ENCODE measurements around the gene KIF25.
A peak's percentile ranks its signal among the peaks of the same experiment; 100 is the strongest.

KIF25 gene

DNA sequence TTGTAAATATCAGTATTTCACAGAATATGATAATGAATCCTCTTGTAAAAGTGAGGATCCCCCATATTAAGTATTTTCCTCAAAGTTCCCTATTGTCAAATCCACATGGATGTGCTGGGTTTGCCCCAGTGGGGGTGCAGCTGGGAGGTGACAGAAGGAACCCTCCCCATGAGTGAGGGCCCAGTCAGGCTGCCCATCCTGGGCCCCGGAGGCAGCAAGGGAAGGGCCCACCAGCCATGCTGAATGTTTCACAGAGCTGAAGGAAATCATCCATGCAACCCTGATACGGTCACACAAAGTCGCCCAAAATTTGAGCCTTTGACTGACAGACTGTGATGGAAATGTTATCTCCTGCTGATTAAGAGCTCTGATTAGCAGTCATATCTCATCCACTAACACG lies 41.8 kb downstream of the KIF25 start:
- no peak for DNase-seq

DNA sequence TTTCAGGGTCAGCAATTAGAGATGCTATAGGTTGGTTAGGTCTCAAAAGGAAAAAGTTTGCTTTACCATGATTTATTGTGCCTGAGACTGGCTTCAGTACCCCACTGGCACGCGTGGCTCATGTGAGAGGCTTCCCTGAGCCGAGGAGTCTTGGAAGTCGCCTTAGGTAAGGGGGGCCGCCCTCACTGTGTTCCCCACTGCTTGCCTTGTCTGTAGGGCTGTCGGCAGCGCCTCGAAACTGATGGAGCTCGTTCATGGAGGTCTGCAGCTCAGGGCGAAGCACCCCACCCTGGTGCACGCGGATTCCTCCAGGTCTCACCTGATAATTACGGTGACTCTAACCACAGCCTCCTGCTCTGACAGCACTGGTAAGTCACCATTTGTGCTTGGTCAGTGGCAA lies 42.4 kb downstream of the KIF25 start:
- no peak for DNase-seq

DNA sequence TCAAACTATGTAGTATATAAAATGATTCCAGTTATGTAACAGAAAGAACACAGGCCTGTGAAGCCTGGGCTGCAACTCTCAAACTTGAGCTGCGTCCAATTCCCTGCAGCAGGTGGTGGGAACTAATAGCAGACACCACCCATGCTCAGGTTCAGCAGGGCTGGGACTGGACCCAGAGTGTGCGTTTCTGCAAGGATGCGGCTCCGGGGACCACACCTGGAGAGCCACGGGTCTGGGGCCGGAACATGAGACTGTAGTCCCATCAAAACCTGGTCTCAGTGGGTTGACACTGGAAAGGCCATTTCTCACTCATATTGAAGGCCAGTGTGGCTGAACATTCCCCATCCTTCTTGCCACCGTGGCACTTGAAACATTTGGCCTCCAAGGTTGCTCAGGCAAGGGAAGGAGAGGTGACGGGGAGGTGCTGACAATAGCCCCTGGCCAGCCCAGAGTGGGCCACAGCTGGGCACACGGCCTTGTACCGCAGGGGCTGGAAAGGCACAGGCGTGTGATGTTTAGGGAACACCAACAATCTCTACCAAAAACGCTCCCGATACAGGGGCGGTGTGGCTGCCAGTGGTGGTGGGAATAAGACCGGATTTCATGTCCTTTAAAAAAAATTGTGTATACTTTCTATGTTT lies 43.5 kb downstream of the KIF25 start:
- DNase-seq = no peak

DNA sequence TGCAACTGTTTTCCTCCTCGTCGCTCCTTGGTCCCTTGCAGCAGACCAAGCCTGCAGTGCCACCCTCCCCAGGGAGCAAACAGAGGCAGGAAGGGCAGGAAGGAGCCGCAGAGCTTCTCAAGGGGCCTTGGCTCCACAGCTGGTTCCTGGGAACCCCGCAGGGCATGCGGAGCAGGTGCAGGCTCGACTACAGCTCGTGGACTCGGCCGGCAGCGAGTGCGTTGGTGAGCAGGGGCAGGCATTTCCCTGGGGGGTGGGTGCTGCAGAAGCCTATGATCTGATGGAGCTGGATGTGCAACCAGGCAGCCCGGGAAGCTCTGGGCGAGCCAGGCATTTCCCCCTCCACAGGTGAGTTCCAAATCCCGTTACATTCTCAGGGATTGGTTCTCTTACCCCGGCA lies 44.5 kb downstream of the KIF25 start:
- no peak for DNase-seq

DNA sequence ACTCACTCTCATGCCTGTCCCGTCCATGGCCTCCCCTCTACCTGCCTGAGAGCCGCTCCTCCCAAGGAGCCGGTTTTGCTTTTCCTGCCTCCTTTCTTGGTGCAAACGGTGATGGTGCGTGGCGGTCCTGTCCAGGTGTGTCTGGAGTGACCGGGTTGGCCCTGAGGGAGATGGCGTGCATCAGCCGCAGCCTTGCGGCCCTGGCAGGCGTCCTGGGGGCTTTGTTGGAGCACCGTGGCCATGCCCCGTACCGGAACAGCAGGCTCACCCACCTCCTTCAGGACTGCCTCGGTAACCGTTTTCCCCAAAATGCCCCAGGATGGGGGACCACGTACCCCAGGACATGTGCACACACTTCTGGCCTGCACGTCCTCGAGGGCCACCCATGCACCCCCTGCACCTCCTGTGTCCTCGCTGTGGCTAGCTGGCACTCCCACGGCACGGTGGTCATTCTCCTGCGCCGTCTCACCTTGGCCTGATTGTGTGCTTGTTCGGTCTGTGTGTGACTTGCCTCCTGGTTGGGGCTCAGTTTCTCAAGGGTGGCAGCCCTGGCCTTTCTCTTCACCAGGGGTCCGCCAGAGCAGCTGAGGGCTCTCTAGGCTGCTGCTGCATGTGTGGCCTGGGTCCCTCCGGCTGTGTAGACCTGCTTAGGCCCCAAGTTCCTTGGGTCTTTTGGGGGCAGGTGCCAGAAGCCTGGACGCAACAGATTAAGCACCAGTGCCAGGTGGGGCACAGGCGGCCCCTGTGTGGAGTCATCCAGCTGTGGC lies 45.1 kb downstream of the KIF25 start:
- no peak for DNase-seq

DNA sequence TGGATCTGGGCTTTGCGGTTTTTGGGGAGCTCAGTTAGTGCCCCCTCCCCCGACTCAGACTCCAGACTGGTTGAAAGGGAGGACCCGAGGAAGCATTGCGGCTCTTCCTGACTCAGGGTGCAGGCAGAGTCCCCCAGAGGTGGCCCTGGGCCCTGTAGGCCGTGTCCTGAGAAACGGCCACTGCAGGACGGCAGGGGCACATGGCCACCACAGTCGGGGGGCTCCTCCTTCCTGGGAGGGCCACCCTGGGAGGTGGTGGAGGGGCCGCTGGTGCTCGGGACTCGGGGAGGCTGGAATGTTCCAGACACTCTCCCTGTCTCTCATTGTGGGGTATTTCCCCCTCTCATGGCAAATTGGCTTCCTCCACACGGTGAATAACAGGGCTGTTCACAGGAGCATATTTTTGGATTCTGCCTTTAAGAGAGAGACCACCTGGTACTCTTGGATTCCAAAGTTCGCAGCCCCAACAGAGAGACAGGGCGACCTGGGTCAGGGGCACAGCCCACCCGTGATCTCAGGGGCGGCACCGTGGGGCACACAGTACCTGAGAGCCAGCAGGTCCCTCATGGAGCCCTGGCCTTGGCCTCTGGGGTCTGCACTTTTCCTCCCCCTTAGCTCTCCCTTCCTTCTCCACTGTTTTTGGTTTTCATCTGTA lies 45.8 kb downstream of the KIF25 start:
- DNase-seq = no peak

DNA sequence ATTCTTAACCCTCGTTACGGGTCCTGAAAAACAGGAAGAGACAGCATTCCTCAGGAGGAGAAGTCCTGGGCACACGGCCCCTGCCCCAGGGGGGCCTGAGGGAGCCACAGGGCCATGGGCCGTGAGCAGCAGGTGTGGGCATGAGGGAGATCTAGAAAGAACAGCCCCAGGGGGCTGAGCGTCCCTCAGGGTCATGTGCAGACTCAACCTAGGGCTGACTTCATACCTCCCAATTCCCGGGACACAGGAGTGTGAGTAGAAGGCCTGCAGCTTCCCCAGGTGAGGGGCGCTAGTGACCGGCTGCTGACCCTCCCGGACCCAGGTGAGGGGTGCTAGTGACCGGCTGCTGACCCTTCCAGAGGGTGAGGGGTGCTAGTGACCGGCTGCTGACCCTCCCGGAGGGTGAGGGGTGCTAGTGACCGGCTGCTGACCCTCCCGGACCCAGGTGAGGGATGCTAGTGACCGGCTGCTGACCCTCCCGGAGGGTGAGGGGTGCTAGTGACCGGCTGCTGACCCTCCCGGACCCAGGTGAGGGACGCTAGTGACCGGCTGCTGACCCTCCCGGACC lies 46.5 kb downstream of the KIF25 start:
- no peak for DNase-seq

DNA sequence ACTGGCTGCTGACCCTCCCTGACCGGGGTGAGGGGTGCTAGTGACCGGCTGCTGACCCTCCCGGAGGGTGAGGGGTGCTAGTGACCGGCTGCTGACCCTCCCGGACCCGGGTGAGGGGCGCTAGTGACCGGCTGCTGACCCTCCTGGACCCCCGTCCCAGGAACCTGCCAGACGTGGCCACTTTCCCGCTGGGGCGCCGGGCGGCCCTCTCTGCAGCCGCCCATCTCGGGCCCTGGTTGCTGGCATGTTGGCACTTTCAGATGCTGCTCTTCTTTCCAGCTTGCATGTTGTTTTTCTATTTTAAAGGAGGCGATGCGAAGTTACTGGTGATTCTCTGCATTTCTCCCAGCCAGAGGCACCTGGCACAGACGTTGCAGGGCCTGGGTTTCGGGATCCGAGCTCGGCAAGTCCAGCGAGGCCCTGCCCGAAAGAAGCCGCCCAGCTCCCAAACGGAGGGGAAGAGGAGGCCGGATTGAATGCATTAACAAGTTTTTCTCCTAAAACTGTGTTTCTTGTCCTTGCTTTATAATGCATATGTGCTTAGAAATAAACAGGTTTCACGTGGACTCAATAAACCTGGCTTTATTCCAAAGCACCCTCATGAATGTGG lies 47.2 kb downstream of the KIF25 start:
- no peak for DNase-seq

DNA sequence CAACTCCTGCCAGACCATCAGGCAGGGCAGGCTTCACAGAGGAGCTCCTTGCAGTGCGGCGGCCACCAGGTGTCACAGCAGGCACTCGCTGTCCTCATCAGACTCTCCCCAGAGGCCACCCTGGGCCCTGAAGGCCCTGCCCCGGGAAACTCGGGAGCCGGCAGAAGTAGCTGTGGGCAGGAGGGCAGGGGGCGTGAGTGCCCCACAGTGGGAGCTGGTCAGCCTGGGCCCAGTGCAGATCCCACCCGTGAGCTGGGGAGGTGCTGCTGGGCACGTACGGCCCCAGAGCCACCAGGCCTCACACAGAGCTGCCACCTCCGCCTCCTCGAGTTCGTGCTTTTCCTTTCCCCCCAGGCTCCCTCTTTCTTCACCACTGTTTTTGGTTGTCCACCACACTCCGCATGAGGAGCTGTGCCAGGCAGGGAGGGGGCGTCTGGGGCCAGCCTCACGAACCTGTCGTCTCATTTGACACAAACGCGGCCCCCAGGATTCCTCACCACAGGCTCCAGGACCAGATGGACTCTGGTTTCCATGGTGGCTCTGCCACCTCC lies 47.7 kb downstream of the KIF25 start:
- no peak for DNase-seq

DNA sequence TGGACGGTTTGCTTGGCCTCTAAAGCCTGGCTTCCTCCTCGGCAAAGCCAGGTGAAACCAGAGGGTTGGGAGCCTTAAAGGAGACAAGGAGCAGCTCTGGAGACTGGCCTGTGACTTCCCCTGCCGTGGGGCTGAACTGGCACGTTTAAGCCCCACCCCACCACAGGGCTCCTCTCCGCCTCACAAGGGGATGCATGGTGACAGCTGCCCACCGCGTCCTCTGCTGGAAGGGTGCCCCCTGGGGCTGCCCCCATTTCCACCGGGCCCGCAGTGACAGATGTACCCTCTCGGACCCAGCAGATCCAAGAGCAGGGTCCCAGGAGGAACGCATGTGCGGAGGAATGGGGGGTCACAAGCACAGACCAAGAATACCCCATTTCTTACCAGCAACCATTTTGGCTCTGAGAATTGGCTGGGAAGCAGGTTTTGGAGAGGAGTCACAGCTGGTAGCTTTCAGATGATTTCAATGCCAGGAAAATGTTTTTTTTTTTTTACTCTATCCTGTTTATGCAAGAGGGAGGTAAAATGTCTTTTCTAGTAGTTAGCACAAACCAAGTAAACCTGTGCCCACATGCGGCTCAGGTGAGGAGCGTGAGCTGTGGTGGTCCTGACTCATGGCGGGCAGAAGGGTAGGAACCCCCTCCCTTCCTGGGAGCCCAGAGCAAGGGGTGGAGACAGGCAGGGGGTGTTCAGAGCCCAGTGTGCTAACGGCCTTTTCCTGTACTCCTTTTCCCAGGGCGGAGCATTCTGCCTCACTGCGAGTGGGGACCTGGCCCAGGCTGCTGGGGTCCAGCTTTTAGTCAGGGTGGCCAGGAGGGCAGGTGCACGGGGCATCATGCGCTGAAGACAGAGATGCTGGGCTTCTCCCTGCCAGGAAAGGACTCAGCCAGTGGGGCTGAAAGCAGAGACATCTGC lies 48.5 kb downstream of the KIF25 start:
- no peak for DNase-seq

DNA sequence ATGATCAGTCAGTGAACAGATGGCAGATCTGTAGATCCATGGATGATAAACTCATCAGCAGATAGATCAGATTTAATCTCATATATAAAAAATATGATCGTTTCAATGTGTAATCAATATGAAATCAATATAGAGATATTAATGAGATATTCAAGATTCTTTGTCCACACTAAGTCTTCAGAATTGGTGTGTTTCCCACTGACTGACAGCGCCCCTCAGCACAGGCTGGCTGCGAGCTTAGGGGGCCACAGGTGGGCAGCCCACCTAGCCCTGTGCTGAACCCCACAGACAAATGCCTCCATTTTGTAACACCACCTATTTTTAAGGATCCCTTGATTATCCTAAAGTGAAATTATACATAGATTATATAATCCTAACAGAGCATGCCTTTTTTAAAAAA lies 49.2 kb downstream of the KIF25 start:
- no peak for DNase-seq

DNA sequence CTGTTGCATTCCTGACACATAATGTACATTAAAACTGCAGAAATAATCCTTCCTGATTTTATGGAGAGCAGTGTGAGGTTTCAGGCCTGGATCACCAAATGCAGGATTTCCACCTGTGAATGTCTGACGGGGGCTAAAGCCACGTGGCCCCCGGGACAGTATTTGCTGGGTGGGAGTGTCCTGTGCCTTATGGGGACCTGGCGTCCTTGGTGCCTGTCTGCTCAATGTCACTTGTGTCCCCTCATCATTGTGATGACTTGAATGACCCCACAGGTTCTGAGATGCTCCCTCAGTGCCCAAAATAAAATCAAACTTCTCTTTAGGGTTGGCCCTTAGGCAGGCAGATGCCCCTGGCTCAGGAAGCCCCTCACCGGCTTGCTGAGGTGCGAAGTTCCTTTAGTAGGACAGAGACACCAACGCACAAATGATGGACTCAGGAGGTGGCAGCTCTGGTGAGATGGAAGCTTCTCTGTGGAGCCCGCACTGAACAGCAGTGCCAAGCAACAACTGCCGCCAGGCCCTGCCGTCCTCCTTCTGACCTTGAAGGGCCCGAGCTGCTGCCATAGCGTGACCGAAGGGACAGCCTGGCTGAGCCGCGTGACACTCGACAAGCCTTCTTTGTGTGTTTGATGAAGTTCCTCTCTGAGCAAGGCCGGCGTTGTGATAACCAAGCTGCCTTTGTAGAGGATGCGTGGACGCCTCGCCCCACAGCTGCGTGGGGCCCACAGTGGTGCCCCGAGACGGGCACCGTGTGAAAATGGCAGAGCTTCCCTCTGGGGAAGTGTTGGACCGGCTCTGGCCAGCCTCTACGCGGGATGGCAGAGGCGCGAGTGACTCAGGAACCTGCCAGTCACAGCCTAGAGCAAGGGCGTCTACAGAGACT lies 50.6 kb downstream of the KIF25 start:
- no peak for DNase-seq

DNA sequence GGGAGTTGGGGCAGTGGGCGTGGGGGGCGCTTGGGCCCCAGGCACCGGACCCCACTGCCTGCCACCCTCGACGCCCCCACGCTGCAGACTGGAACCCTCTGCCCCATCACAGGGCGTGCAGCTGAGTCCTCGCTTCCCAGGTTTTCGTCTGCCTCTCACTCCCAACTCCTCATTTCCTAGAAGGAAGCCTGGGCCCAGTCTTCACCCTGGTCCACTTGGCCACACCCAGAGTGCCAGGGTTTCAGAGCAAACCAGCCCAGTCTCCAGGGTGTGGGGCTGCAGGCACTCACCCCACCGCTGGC lies 51.2 kb downstream of the KIF25 start:
- DNase-seq = no peak

DNA sequence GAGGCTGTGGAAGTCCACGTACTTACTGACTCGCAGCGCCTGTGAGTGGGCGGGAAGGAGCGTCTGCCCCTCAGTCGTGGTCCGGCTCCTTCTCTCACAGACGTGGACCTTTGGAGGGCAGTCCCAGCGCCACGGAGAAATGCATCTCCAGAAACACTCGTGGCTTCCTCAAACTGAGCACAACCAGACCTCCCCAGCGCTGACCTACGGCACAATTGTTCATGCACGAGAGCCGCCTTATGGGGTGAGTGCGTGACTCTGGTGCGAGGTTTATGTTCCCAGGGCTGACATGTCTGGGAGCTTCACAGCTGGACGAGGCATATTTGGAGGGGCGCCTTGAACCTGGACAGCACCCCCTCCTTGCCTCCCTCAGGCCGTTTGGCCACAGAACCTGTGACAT lies 51.8 kb downstream of the KIF25 start:
- no peak for DNase-seq

DNA sequence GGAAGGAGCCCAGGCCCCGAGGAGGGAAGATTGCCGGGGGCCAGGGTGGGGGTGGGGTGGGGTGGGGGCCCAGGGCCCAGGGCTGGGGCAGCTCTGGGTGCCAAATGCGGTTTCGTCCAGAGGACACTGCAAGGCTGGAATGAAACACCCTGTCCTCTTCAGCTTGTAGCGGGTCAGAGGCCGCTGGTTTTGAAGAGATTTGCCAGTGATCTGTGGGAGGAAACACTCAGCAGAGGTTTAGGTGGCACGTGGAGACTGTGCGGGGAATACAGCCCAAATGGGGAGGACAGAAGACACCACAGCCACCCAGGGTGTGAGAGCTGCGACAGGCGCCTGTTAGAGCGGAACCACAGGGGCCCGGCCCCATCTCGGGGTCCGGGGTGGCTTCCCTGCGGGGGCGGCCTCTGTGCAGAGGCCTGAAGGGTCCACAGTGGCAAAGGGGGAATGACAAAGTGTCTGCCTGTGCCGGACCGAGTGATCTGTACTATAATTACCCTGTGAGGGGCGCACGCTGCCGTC lies 52.3 kb downstream of the KIF25 start:
- no peak for DNase-seq

DNA sequence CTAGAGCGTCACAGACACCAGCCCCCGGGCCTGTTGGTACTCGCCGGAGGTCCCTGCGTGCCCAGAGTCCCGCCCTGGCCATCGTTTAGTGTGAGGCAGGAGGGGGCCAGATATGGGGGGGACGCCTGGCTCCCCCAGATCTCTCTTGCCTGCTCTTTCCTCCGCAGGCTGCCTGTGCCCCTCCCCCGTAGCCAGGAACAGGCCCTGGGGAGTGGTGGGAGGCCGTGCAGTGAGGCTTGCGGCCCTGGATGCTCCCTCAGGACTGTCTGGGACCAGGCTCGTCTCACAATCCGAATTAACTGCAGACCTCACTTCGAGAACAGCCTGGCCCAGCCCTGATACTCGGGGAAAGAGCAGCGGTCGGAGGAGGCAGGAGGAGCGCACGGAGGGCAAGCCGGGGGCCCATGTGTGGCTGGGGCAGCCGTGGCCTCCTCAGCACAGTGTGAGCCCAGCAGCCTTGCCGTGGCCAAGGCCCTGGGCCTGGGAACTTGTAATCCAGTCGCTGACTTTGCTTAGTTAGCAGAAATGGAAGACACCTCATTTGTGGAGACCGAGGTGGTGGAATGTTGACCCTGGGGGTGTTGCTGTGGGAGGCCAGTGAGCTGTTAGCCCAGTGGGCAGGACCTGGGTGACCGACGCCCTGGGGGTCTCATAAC lies 52.9 kb downstream of the KIF25 start:
- DNase-seq = no peak

DNA sequence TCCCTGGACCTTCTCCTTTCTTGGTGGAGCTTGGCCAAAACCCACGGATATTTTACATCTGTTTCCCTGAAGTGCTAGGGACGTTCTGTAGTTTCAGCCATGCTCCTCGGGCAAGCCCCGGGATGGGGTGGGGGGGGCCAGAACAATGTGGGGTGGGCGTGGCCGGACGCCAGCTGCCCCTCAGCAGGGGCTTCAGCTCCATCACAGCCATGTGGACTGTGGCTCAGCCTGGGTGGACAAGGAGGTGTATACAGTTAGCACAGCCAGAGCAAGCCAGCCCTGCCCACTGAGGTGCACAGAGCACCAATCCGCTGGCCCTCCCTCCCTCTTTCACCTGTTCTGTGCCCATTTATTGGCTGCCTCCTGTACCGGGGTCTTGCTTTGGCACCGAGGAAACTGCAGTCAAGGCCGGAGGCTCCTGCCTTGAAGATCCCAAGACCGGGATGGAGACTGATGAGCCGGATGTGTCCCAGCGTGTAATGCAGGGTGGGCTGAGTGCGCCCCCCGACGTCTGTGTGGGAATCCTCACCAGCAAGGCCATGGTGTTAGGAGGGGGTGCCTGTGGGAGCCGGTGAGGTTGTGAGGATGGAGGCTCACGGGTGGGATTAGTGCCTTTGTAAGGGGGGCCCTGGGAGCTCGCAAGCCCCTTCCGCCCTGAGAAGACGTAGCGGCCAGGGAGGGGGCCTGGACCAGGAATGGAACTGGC lies 53.6 kb downstream of the KIF25 start:
- peak in 1 of 2 experiments; percentile 13 for DNase-seq

DNA sequence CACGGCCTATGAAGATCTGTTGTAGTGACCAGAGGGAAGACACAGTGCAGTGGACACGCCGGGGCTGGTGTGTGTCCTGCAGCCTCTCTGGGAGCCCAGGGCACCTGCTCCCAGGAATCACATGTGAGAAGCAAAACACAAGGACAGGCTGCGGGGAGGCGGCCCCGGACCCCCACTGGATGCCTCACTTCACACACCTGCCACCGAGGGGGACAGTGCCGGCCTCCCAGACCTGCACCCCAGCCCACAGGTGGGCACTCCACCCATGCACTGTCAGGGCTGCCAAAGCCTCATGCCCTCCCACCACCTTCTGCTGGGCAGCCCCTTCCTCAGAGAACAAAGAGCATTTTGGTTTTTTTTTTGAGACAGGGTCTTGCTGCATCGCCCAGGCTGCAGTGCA lies 54.2 kb downstream of the KIF25 start:
- no peak for DNase-seq

DNA sequence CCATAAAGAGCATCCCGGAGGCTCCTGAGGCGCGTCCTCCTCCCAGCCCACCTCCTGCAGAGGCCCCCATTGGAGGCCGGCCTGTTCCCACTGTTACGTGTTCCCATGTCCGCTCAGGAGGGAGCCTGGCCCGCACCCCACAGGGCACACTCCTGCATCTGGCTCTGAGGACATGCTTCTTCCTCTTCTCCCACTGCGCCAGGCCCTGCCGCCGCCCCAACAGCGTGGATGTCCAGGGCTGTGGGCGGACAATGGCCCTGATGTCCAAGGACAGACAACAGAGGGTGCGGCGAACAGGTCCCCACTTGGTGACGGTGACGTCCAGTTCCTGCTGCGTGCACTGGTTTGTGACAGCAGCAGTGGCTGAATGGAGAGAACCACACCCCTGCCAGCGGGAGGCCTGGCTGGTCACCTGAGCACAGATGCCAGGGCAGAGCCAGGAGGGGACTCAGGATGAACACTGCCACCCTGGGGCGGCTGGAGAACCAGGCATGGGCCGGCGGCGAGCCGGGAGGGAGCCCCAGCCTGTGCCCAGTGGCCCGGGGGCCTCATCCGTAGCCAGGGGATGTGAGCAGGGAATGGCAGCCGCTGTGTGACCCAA lies 54.9 kb downstream of the KIF25 start:
- DNase-seq = peak in 1 of 2 experiments; percentile 18
